ENCODE results near the gene IDH3G.

Gene IDH3G

DNA sequence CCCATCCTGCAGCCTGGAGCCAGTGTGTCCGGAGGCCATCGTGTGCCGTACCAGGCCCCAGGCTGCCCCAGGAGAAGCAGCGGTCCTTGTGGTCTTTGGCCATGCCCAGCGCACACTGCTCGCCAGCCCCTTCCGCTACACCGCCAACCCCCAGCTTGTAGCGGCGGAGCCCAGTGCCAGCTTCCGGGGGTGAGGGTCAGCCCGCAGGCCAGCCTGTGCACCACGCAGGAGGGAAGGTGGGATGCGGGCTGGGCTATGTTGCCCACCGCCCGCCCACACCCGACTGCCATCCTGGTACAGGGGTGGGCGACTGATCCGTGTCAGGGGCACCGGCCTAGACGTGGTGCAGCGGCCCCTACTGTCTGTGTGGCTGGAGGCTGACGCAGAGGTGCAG is 21.0 kb downstream of the IDH3G start:
- no peak for DNase-seq (ENCODE audit: extremely low spot score)
- POLR2A ChIA-PET: no interaction called here
- TF ChIP-seq, protein P1, sequence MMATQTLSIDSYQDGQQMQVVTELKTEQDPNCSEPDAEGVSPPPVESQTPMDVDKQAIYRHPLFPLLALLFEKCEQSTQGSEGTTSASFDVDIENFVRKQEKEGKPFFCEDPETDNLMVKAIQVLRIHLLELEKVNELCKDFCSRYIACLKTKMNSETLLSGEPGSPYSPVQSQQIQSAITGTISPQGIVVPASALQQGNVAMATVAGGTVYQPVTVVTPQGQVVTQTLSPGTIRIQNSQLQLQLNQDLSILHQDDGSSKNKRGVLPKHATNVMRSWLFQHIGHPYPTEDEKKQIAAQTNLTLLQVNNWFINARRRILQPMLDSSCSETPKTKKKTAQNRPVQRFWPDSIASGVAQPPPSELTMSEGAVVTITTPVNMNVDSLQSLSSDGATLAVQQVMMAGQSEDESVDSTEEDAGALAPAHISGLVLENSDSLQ (IDR thresholded peaks at IDR 0.05): no peak
- no peak for TF ChIP-seq ELF4 (IDR thresholded peaks at IDR 0.05)
- TF ChIP-seq ARNT (IDR thresholded peaks at IDR 0.05): no peak
- TF ChIP-seq FOXM1 (IDR thresholded peaks at IDR 0.05; ENCODE audit: borderline replicate concordance): no peak
- TF ChIP-seq L3MBTL2 (conservative IDR thresholded peaks at IDR 0.05): no peak
- TF ChIP-seq ZNF384 (IDR thresholded peaks at IDR 0.05): no peak
- TF ChIP-seq CTBP1 (IDR thresholded peaks at IDR 0.05; ENCODE audit: borderline replicate concordance): no peak
- TF ChIP-seq SUZ12 (IDR thresholded peaks at IDR 0.05): no peak
- TF ChIP-seq SP1 (IDR thresholded peaks at IDR 0.05): no peak
- CTCF ChIA-PET: no interaction called here

GRCh38 chrX:153772316-153773217 is 21.6 kb downstream of the IDH3G start:
- DNase-seq (ENCODE audit: extremely low spot score): no peak

GRCh38 chrX:153771415-153772315 is 22.5 kb downstream of the IDH3G start:
- ChIA-PET CTCF (no interaction called here), POLR2A (no interaction called here)
- no peak for DNase-seq (ENCODE audit: extremely low spot score)
- TF ChIP-seq ELF4 (IDR thresholded peaks at IDR 0.05): no peak
- TF ChIP-seq FOXA1 (IDR thresholded peaks at IDR 0.05): no peak
- TF ChIP-seq LEF1 (IDR thresholded peaks at IDR 0.05; ENCODE audit: borderline replicate concordance): no peak
- TF ChIP-seq NFRKB (IDR thresholded peaks at IDR 0.05): no peak
- no peak for TF ChIP-seq HDGF (IDR thresholded peaks at IDR 0.05; ENCODE audit: borderline replicate concordance)
- no peak for TF ChIP-seq L3MBTL2 (conservative IDR thresholded peaks at IDR 0.05)
- no peak for TF ChIP-seq FOXK2 (IDR thresholded peaks at IDR 0.05)
- no peak for TF ChIP-seq TARDBP (IDR thresholded peaks at IDR 0.05)
- TF ChIP-seq SUZ12 (IDR thresholded peaks at IDR 0.05): no peak
- no peak for TF ChIP-seq ARNT (IDR thresholded peaks at IDR 0.05)

More at GRCh38 chrX:153772316-153773217, 21.6 kb downstream of the IDH3G start:
- ChIA-PET CTCF (no interaction called here), POLR2A (no interaction called here)
- no peak for TF ChIP-seq ARNT (IDR thresholded peaks at IDR 0.05)
- no peak for TF ChIP-seq SUZ12 (IDR thresholded peaks at IDR 0.05)
- no peak for TF ChIP-seq HDGF (IDR thresholded peaks at IDR 0.05; ENCODE audit: borderline replicate concordance)
- TF ChIP-seq BHLHE40 (IDR thresholded peaks at IDR 0.05; ENCODE audit: borderline replicate concordance): no peak
- TF ChIP-seq LEF1 (IDR thresholded peaks at IDR 0.05; ENCODE audit: borderline replicate concordance): no peak
- no peak for TF ChIP-seq CTBP1 (IDR thresholded peaks at IDR 0.05; ENCODE audit: borderline replicate concordance)
- no peak for TF ChIP-seq SP1 (IDR thresholded peaks at IDR 0.05)
- TF ChIP-seq, protein P1 (IDR thresholded peaks at IDR 0.05): no peak

- TF ChIP-seq L3MBTL2 (conservative IDR thresholded peaks at IDR 0.05) (no peak), TARDBP (IDR thresholded peaks at IDR 0.05) (no peak), LEF1 (IDR thresholded peaks at IDR 0.05; ENCODE audit: borderline replicate concordance) (no peak), ZNF384 (IDR thresholded peaks at IDR 0.05) (no peak), BHLHE40 (IDR thresholded peaks at IDR 0.05; ENCODE audit: borderline replicate concordance) (no peak), ARNT (IDR thresholded peaks at IDR 0.05) (no peak), FOXA1 (IDR thresholded peaks at IDR 0.05) (no peak), SP1 (IDR thresholded peaks at IDR 0.05) (no peak), CTBP1 (IDR thresholded peaks at IDR 0.05; ENCODE audit: borderline replicate concordance) (no peak), SUZ12 (IDR thresholded peaks at IDR 0.05) (no peak), FOXM1 (IDR thresholded peaks at IDR 0.05; ENCODE audit: borderline replicate concordance) (no peak), FOXK2 (IDR thresholded peaks at IDR 0.05) (no peak)
- TF ChIP-seq, protein P1 (IDR thresholded peaks at IDR 0.05): no peak
- ChIA-PET CTCF (no interaction called here), POLR2A (no interaction called here)
- no peak for DNase-seq (ENCODE audit: extremely low spot score)
Observed at GRCh38 chrX:153770601-153771414, 23.4 kb downstream of the IDH3G start.

DNA sequence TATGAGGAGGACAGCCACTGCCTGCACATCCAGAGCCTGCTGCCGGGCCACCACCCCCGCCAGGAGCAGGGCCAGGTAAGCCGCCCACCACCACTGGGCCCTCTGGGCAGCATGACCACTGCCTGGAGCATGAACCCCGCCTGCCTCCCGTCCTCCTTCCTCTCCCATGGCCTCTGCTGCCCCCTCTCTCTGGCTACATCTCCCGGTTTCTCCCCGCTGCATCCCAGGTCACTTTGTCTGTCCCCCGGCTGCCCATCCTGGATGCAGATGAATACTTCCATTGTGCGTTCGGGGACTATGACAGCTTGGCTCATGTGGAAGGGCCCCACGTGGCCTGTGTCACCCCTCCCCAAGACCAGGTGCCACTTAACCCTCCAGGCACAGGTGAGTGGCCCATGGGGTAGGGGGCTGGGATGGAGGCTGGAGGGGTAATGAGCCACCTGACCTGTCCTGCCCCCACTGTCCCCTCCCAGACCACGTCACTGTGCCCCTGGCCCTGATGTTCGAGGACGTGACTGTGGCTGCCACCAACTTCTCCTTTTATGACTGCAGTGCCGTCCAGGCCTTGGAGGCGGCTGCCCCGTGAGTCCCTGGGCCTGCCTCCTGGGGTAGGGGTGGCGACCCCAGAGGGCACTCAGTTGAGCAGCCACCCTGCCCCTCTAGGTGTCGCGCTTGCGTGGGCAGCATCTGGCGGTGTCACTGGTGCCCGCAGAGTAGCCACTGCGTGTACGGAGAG is 24.1 kb downstream of the IDH3G start:
- CTCF ChIA-PET: no interaction called here
- no peak for TF ChIP-seq HDGF (IDR thresholded peaks at IDR 0.05; ENCODE audit: borderline replicate concordance)
- TF ChIP-seq TARDBP (IDR thresholded peaks at IDR 0.05): no peak
- TF ChIP-seq LEF1 (IDR thresholded peaks at IDR 0.05; ENCODE audit: borderline replicate concordance): no peak
- no peak for TF ChIP-seq ELF4 (IDR thresholded peaks at IDR 0.05)
- TF ChIP-seq ZNF384 (IDR thresholded peaks at IDR 0.05): no peak
- DNase-seq (ENCODE audit: extremely low spot score): no peak
- POLR2A ChIA-PET: no interaction called here
